GM06990 (cell line): ENCODE measurements around the gene CLEC1A.

Experiments
- DNase-seq: peaks from one replicate; pipeline ENCODE4 v3.0.0-alpha.2; 2011; ENCODE audit not compliant: insufficient read length; ENCODE audit errors: extremely low read depth
- H3K27me3 ChIP-seq: replicated peaks from 2 replicates; pipeline ENCODE4 v1.6.0; 2011; ENCODE audit warnings: low read length; ENCODE audit not compliant: control insufficient read depth, insufficient read depth
- H3K36me3 ChIP-seq: 2 replicates; pipeline ENCODE4 v1.5.1; 2011; ENCODE audit warnings: low read length; ENCODE audit not compliant: control insufficient read depth, insufficient read depth
- H3K4me3 ChIP-seq: replicated peaks from 2 replicates; pipeline ENCODE4 v1.5.1; 2011; ENCODE audit warnings: low read depth, mild to moderate bottlenecking, control low read depth, low read length
- TF ChIP-seq, protein P1 (sequence below): IDR thresholded peaks from 2 replicates; pipeline ENCODE4 v1.5.1; 2011; ENCODE audit warnings: low read length, control low read depth, mild to moderate bottlenecking, inconsistent platforms; ENCODE audit not compliant: insufficient read depth, poor library complexity, severe bottlenecking

Gene CLEC1A

DNA sequence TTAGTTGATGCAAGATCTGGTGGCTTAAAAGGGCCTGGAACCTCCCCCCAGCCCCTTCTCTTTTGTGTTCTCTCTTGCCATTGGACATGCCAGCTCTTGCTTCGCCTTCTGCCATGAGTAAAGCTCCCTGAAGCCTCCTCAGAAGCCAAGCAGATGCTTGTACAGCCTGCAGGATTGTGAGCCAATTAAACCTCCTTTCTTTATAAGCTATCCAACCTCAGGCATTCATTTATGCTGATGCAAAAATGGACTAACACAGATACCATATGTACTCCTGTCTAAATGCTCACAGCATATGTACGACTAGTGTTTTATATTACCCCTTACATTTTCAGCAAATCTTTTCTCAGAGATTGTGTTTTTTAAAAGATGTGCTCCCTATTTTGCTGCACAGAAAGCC, 26.7 kb downstream of the CLEC1A start:
- TF ChIP-seq, protein P1, sequence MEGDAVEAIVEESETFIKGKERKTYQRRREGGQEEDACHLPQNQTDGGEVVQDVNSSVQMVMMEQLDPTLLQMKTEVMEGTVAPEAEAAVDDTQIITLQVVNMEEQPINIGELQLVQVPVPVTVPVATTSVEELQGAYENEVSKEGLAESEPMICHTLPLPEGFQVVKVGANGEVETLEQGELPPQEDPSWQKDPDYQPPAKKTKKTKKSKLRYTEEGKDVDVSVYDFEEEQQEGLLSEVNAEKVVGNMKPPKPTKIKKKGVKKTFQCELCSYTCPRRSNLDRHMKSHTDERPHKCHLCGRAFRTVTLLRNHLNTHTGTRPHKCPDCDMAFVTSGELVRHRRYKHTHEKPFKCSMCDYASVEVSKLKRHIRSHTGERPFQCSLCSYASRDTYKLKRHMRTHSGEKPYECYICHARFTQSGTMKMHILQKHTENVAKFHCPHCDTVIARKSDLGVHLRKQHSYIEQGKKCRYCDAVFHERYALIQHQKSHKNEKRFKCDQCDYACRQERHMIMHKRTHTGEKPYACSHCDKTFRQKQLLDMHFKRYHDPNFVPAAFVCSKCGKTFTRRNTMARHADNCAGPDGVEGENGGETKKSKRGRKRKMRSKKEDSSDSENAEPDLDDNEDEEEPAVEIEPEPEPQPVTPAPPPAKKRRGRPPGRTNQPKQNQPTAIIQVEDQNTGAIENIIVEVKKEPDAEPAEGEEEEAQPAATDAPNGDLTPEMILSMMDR = no peak
- H3K36me3 ChIP-seq = no peaks in the 10 kb centered on the region
- DNase-seq = no peak
- no peak overlapping the region for H3K4me3 ChIP-seq
- no peaks in the 10 kb centered on the region for H3K27me3 ChIP-seq

DNA sequence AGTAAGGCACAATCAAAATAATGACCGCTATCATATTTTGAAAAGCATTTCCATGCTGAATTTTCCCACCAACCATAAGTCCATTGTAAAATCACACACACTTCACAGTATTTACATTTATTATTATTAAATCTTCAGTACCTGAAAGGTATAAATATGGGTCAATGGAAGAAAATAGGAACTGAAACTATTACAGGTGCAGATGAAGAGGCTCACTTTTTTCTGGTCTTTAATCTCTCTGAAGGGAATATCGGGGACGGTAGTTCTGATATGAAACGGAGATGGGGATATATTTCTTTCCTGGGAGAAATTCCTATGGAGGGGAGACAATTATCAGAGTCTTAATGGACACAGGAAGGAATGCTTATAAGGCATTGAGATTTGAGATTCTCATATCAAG, 28.4 kb downstream of the CLEC1A start:
- H3K4me3 ChIP-seq = no peak overlapping the region

DNA sequence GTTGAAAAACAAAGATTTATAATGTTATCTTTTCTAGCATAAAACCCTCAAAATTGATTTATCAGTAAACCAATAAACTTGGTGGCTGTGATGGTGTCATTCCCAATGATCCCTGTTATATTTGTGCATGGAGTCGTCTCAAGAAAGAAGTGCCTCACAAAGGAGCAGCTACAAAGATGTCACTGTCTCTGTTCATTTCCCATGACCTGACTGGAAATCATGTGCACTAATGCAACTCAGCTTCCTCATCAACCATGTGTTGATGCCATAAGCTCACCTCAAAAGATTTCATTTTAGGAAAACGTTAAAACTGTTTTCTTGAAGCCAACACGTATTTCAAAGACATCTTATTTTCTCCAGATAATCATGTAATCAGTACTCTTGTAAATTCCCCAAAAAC, 28.8 kb downstream of the CLEC1A start:
- H3K36me3 ChIP-seq = no peaks in the 10 kb centered on the region
- DNase-seq = no peak
- TF ChIP-seq, protein P1 = no peak
- H3K27me3 ChIP-seq = no peaks in the 10 kb centered on the region
- no peak overlapping the region for H3K4me3 ChIP-seq

More for the DNA sequence above, 28.4 kb downstream of the CLEC1A start:
- Histone ChIP-seq H3K36me3 (no peaks in the 10 kb centered on the region), H3K27me3 (no peaks in the 10 kb centered on the region)
- TF ChIP-seq, protein P1 = no peak
- DNase-seq = no peak

DNA sequence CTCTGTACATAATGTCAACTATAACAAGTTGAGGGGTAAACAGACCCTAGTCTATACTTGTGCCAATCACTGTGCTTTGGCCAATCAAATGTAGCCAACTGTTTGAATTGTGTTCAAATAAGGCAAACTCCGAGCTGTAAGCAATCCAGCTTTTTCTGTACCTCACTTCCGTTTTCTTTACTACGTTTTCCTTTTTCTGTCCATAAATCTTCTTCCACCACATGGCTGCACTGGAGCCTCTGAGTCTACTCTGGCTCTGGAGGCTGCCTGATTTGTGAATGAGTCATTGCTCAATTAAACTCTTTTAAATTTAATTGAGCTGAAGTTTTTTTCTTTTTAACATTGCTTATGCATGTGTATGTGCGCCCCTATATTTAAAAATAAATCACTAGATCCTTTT, 29.7 kb downstream of the CLEC1A start:
- Histone ChIP-seq H3K27me3 (no peaks in the 10 kb centered on the region), H3K4me3 (no peak overlapping the region), H3K36me3 (no peaks in the 10 kb centered on the region)
- no peak for DNase-seq
- TF ChIP-seq, protein P1 = no peak

DNA sequence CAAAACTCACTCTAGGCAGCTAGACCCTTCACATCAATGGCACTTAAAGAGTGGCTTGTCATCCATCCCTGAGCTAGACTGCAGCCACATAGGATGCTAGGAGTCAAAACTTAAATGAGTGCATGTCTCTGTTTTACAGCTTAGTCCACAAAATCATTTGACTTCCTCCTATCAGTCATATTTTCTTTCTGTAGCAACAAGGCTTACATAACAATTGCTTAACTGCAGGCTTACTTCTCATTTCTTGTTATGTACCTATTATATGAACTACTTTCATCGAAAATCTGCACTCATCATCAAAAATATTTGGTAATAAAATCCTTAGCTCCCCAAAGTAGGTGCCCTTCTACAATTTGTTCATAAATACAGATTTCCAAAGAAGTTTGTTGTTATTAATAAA, 30.1 kb downstream of the CLEC1A start:
- no peak overlapping the region for H3K4me3 ChIP-seq
- DNase-seq = no peak
- no peaks in the 10 kb centered on the region for H3K36me3 ChIP-seq
- no peaks in the 10 kb centered on the region for H3K27me3 ChIP-seq
- TF ChIP-seq, protein P1 = no peak

DNA sequence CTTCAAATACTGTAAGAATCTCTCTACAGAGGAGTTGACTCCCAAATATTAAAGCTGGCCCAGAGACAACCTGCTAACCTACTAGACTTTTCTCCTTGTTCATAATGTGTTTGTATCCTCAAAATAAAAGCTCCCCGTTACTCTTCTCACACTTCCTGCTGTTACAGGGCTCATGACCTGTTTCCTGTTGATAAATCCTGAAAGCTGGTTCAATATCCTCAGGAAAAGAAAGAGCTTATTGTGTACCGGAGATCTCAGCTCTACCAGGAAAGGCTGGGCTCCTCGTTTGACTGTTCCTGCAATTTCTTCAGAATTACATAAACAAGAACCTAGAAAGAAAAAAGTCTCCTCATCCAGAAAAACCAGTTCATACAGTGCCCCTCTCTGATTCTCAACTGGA, 30.8 kb downstream of the CLEC1A start:
- TF ChIP-seq, protein P1 = no peak
- H3K4me3 ChIP-seq = no peak overlapping the region
- H3K27me3 ChIP-seq = no peaks in the 10 kb centered on the region
- no peak for DNase-seq
- no peaks in the 10 kb centered on the region for H3K36me3 ChIP-seq
